H1 (cell line): ENCODE data around the gene RSU1.

Experiments
- ATF3 ChIP-seq: IDR thresholded peaks from 2 replicates; pipeline ENCODE4 v1.6.1; 2011; ENCODE audit warnings: low read depth, mild to moderate bottlenecking, low read length; ENCODE audit not compliant: insufficient read depth
- CHD2 ChIP-seq: IDR thresholded peaks from 2 replicates; pipeline ENCODE4 v1.6.1; 2012; ENCODE audit warnings: low read length, improper control_type of control experiment
- CTCF ChIP-seq, 3 experiments: IDR thresholded peaks; 1 replicate in 2 of 3; 2 replicates in 1 of 3; pipeline versions ENCODE4 v1.5.1 to v1.6.1; 2011; ENCODE audit warnings: low read length in 3 of 3, mild to moderate bottlenecking in 3 of 3, inconsistent platforms in 2 of 3, low read depth in 1 of 3, moderate library complexity in 1 of 3; ENCODE audit not compliant: insufficient read depth in 1 of 3; ENCODE audit errors: control extremely low read depth in 1 of 3
- EZH2 ChIP-seq: fragments of 200-600 bp; sonication (generic); IDR thresholded peaks from 2 replicates; pipeline ENCODE4 v1.7.1; 2012; ENCODE audit warnings: low read depth, mild to moderate bottlenecking, moderate library complexity, low read length, inconsistent platforms; ENCODE audit not compliant: severe bottlenecking
- HDAC2 ChIP-seq, 2 experiments: fragments of 300-600 bp in 1 of 2; sonication (generic) in 1 of 2; IDR thresholded peaks; 2 replicates each; pipeline ENCODE4 v1.6.1; 2011 to 2012; ENCODE audit warnings: low read depth in 2 of 2, low read length in 2 of 2, mild to moderate bottlenecking in 2 of 2, moderate library complexity in 2 of 2, borderline replicate concordance in 1 of 2, inconsistent platforms in 1 of 2
- POLR2A ChIP-seq, 2 experiments: IDR thresholded peaks; 1 replicate in 1 of 2; 2 replicates in 1 of 2; pipeline ENCODE4 v1.6.1; 2011; ENCODE audit warnings: low read depth in 2 of 2, low read length in 2 of 2, mild to moderate bottlenecking in 2 of 2; ENCODE audit errors: control extremely low read depth in 1 of 2
- POLR2AphosphoS5 ChIP-seq: IDR thresholded peaks from 2 replicates; pipeline ENCODE4 v1.6.1; 2011; ENCODE audit warnings: low read depth, low read length
- SRF ChIP-seq: IDR thresholded peaks from 2 replicates; pipeline ENCODE4 v1.6.1; 2011; ENCODE audit warnings: mild to moderate bottlenecking, low read depth, low read length, moderate library complexity
- TAF1 ChIP-seq: IDR thresholded peaks from 2 replicates; pipeline ENCODE4 v1.6.1; 2011; ENCODE audit warnings: mild to moderate bottlenecking, low read depth, low read length
- TCF12 ChIP-seq: IDR thresholded peaks from 2 replicates; pipeline ENCODE4 v1.6.1; 2011; ENCODE audit warnings: low read depth, mild to moderate bottlenecking, low read length
- USF2 ChIP-seq: IDR thresholded peaks from 2 replicates; pipeline ENCODE4 v1.6.1; 2011; ENCODE audit warnings: low read length, improper control_type of control experiment

GRCh38 chr10:16606923-16607322 is 210.3 kb downstream of the RSU1 start:
- no peak for TF ChIP-seq CHD2
- no peak for TF ChIP-seq ATF3
- no peak for TF ChIP-seq POLR2AphosphoS5
- TF ChIP-seq SRF, result no peak
- TF ChIP-seq TCF12, result no peak
- TF ChIP-seq POLR2A (IDR thresholded peaks at IDR 0.05; ENCODE audit: control extremely low read depth in 1 of 2, low read depth in 2 of 2, low read length in 2 of 2), result no peak
- TF ChIP-seq TAF1, result no peak
- TF ChIP-seq USF2, result no peak
- no peak for TF ChIP-seq CTCF (IDR thresholded peaks at IDR 0.05; ENCODE audit: control extremely low read depth in 1 of 3, insufficient read depth in 1 of 3, low read depth in 1 of 3, low read length in 3 of 3)
- TF ChIP-seq HDAC2 (IDR thresholded peaks at IDR 0.05; ENCODE audit: borderline replicate concordance in 1 of 2, low read depth in 2 of 2, low read length in 2 of 2), result no peak
- TF ChIP-seq EZH2, result no peak
